ENCODE measurements around the gene YPEL4.

Gene YPEL4

DNA sequence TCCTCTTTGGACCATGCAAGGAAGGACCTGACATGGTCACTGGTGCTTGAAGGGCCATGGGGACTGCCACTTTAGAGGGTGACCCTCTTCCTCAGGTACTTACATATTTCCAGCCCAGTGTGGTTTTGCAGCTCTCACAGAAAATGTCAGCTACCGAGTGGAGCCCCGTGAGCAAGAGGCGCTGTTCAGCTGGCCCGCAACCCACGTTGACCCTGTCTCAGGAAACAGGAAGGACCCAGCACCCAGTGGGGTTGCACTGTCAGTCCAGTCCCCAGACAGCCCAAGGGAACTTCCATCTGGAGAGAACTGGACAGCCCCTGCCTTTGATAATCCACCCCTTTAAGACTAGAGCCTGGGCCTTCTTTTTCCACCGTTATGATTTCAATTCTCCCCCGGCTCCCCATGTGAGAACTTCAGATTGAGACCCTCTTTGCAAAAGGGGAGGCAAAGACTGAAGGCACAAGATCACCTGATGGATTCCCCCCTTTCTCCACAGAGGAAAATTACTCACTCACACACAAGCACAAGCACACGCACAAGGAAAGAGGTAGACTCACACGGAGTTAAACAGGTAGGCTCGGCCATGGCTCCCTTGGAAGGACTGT lies 3.4 kb downstream of the YPEL4 start:
- DNase-seq (ENCODE audit: extremely low read depth, low read depth) = no peak
- no peak overlapping the region for H3K4me3 ChIP-seq (replicated peaks; ENCODE audit: low read depth, low read length)
- TF ChIP-seq CTCF (IDR thresholded peaks at IDR 0.05; ENCODE audit: low read depth, low read length, missing control alignments) = no peak

DNA sequence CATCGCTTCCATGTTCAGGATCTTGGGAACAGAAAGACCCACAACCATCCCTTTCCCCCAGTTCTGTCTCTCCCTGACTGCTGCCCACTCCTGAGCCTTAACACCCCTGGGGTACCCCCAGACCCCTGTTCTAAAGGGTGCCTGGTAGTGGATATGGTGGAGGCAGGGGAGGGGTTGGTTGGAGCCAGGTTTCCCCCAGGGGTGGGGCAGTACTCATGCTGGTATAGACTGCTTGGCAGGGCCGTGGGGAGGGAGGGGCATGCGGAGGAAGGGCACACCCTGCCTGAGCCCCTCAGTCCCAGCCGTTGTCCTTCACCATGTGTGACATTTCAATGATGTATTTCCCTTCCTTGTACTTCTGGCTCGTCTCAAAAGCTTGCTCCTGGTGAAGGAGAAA lies 4.0 kb downstream of the YPEL4 start:
- no peak for DNase-seq (ENCODE audit: extremely low read depth, low read depth)
- no peak for TF ChIP-seq CTCF (IDR thresholded peaks at IDR 0.05; ENCODE audit: low read depth, low read length, missing control alignments)
- H3K4me3 ChIP-seq (replicated peaks; ENCODE audit: low read depth, low read length) = no peak overlapping the region

- peak; percentile 83 for TF ChIP-seq CTCF (IDR thresholded peaks at IDR 0.05; ENCODE audit: low read depth, low read length, missing control alignments)
- H3K4me3 ChIP-seq (replicated peaks; ENCODE audit: low read depth, low read length) = no peak overlapping the region
- DNase-seq (ENCODE audit: extremely low read depth, low read depth) = no peak
Observed at GRCh38 chr11:57644748-57645688, 4.7 kb downstream of the YPEL4 start.

DNA sequence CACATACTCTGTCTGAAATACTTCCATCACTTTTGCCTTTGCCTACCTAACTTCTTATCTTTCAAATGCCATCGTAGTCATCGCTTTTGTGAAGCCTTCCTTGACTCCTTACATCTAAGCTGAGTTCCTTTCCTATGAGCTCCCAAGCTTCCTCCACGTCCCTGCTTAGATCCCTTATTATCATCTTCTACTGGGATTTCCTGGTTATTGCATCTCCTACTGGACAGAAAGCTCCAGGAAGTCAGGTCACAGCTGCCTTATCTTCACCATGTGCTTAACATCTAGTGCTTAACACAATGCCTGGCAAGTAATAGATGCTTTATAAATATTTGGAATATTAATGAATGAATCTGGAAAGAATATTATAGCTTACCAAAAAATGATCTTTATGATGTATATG lies 5.9 kb downstream of the YPEL4 start:
- H3K4me3 ChIP-seq (replicated peaks; ENCODE audit: low read depth, low read length) = no peak overlapping the region
- DNase-seq (ENCODE audit: extremely low read depth, low read depth) = no peak
- peak; percentile 10 for TF ChIP-seq CTCF (IDR thresholded peaks at IDR 0.05; ENCODE audit: low read depth, low read length, missing control alignments)

- no peak overlapping the region; the same call in 1 of the 2 replicates for H3K4me3 ChIP-seq (replicated peaks; ENCODE audit: low read depth, low read length)
- no peak for DNase-seq (ENCODE audit: extremely low read depth, low read depth)
- TF ChIP-seq CTCF (IDR thresholded peaks at IDR 0.05; ENCODE audit: low read depth, low read length, missing control alignments) = peak; percentile 56
Observed at GRCh38 chr11:57641011-57641807, 8.5 kb downstream of the YPEL4 start.

DNA sequence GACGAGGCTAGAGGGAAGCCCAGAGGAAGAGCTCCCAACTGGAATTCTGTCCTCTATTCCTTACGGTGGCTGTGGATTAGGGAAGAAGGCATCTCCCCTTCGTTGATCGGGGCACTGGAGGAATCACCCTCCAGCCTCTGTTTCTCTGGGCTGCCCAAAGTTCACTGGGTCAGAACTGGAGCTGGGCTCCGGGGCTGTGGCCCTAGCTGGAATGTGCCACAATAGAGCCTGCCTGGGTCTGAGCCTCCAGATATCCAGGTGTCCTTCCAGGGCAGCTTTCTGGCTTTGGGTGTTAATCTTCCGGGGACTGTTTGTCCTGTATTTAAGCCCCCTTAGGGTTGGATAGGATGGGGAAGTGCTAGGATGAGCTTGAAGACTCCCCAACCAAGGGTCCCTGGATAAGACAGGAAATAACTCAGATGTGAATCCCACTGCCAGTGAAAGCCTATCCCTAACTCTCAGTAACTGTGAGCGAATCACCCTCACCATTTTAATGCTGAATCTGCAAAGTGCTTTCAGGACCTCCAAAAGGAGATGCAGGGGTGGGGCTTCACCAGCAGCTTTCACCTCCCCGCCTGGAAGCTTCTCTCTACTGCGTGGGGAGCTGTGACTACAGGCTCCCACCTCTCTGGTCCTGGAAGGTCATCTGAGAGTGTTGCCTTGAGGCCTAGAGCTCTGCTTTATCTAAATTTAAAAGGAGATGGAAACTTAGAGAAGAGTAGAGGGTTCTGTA lies 9.5 kb downstream of the YPEL4 start:
- H3K4me3 ChIP-seq (replicated peaks; ENCODE audit: low read depth, low read length) = peak overlapping the region; percentile 97
- TF ChIP-seq CTCF (IDR thresholded peaks at IDR 0.05; ENCODE audit: low read depth, low read length, missing control alignments) = no peak
- DNase-seq (ENCODE audit: extremely low read depth, low read depth) = no peak
